Thymus (tissue), 11 donors: ENCODE results near the gene ZC3H18. TPM values are rescaled to one million over a fixed set of nuclear protein-coding genes. Genes with fewer than 3 reads are reported as not detected.
A peak's percentile ranks its signal among the peaks of the same experiment; 100 is the strongest.

ENCODE experiments used
- DNase-seq, 9 donors: peaks; one replicate each; pipeline ENCODE4 v3.0.0-alpha.2; 2013; ENCODE audit warnings: low spot score in 9 of 9, low read depth in 6 of 9, missing footprints in 1 of 9
- H3K27ac ChIP-seq, 2 donors: one replicate each; pipeline ENCODE4 v1.5.1; 2013; ENCODE audit warnings: control low read depth in 1 of 2, low read depth in 1 of 2, low read length in 1 of 2, mild to moderate bottlenecking in 1 of 2, moderate library complexity in 1 of 2
- H3K27me3 ChIP-seq, 2 donors: one replicate each; pipeline ENCODE4 v1.5.1; 2013; ENCODE audit warnings: low read length in 1 of 2; ENCODE audit not compliant: control insufficient read depth in 2 of 2, insufficient read depth in 1 of 2
- H3K36me3 ChIP-seq, 2 donors: one replicate each; pipeline ENCODE4 v1.5.1; 2013; ENCODE audit warnings: low read length in 1 of 2, mild to moderate bottlenecking in 1 of 2, moderate library complexity in 1 of 2; ENCODE audit not compliant: control insufficient read depth in 2 of 2, insufficient read depth in 2 of 2
- H3K4me1 ChIP-seq, 2 donors: one replicate each; pipeline ENCODE4 v1.5.1; 2013; ENCODE audit warnings: low read length in 2 of 2; ENCODE audit not compliant: control insufficient read depth in 2 of 2, insufficient read depth in 2 of 2
- H3K4me3 ChIP-seq, 2 donors: one replicate each; pipeline ENCODE4 v1.5.1; 2013; ENCODE audit warnings: low read length in 2 of 2, control low read depth in 1 of 2, mild to moderate bottlenecking in 1 of 2
- H3K9me3 ChIP-seq, 2 donors: one replicate each; pipeline ENCODE4 v1.5.1; 2013; ENCODE audit warnings: low read length in 1 of 2, mild to moderate bottlenecking in 1 of 2; ENCODE audit not compliant: control insufficient read depth in 2 of 2, insufficient read depth in 1 of 2
- WGBS: extraction: QIAGEN DNeasy Blood & Tissue Kit; methylation state at CpG from one replicate; pipeline ENCODE4 v1.1.7; 2013; 5-methylcytosine and 5-hydroxymethylcytosine counted together
- polyA plus RNA-seq: library from polyadenylated mRNA; stranded (reverse); fragments of 200-250 nt; gene quantifications from one replicate; pipeline ENCODE4 v1.2.3, GENCODE V29; 2013
- total RNA-seq: library from RNA; stranded (reverse); fragments of 120-200 nt; gene quantifications from one replicate; pipeline ENCODE4 v1.2.4, GENCODE V29; 2013
- donor health status: healthy.

Gene ZC3H18
- total and polyA plus RNA-seq, 2 donors: 11.2 to 28.9 TPM

GRCh38 chr16:88554711-88555264, 15.4 kb upstream of the ZC3H18 start:
- Histone ChIP-seq H3K4me3 (no peak overlapping the region), H3K36me3 (no peaks in the 10 kb centered on the region), H3K9me3 (peaks cover 0 to 11% of the 10 kb centered on the region in 2 donors), H3K4me1 (peaks cover 15 to 43% of the 10 kb centered on the region in 2 donors), H3K27me3 (peaks cover 0 to 17% of the 10 kb centered on the region in 2 donors), H3K27ac (no peak overlapping the region)
- no peak for DNase-seq
- WGBS: 96% methylated on average over 15 of the region's 15 CpGs

- WGBS: 77% methylated on average over 15 of the region's 15 CpGs
- DNase-seq: no peak
- peaks cover 0 to 11% of the 10 kb centered on the region in 2 donors for H3K9me3 ChIP-seq
- H3K36me3 ChIP-seq: no peaks in the 10 kb centered on the region
- H3K27me3 ChIP-seq: peaks cover 0 to 15% of the 10 kb centered on the region in 2 donors
- no peak overlapping the region for H3K27ac ChIP-seq
- H3K4me3 ChIP-seq: no peak overlapping the region
- H3K4me1 ChIP-seq: peaks cover 10 to 36% of the 10 kb centered on the region in 2 donors
Observed at GRCh38 chr16:88556294-88556988, 13.8 kb upstream of the ZC3H18 start.

GRCh38 chr16:88558457-88559442, 11.5 kb upstream of the ZC3H18 start:
- Histone ChIP-seq H3K36me3 (no peaks in the 10 kb centered on the region), H3K9me3 (peaks cover 0 to 11% of the 10 kb centered on the region in 2 donors), H3K4me1 (peaks cover 0 to 16% of the 10 kb centered on the region in 2 donors), H3K4me3 (no peak overlapping the region), H3K27me3 (peaks cover 0 to 15% of the 10 kb centered on the region in 2 donors), H3K27ac (no peak overlapping the region)
- 71% methylated on average over 45 of the region's 45 CpGs for WGBS
- DNase-seq: peak in 1 of 9 donors; percentile 36

GRCh38 chr16:88560714-88561484, 9.3 kb upstream of the ZC3H18 start:
- Histone ChIP-seq H3K27ac (no peak overlapping the region), H3K4me1 (peaks cover 0 to 3% of the 10 kb centered on the region in 2 donors), H3K9me3 (peaks cover 0 to 9% of the 10 kb centered on the region in 2 donors), H3K36me3 (no peaks in the 10 kb centered on the region), H3K27me3 (peaks cover 0 to 15% of the 10 kb centered on the region in 2 donors), H3K4me3 (no peak overlapping the region)
- 74% methylated on average over 22 of the region's 22 CpGs for WGBS
- peak in 1 of 9 donors; percentile 43 for DNase-seq

GRCh38 chr16:88561485-88562359, 8.5 kb upstream of the ZC3H18 start:
- 37% methylated on average over 23 of the region's 24 CpGs for WGBS
- H3K36me3 ChIP-seq: no peaks in the 10 kb centered on the region
- peaks cover 0 to 13% of the 10 kb centered on the region in 2 donors for H3K27me3 ChIP-seq
- H3K4me3 ChIP-seq: no peak overlapping the region
- DNase-seq: peak in 1 of 9 donors; percentile 49
- peaks cover 0 to under 1% of the 10 kb centered on the region in 2 donors for H3K9me3 ChIP-seq
- peaks cover 0 to 3% of the 10 kb centered on the region in 2 donors for H3K4me1 ChIP-seq
- H3K27ac ChIP-seq: no peak overlapping the region

GRCh38 chr16:88566158-88566557, 4.0 kb upstream of the ZC3H18 start:
- Histone ChIP-seq H3K27ac (no peak overlapping the region), H3K9me3 (peaks cover 0 to 8% of the 10 kb centered on the region in 2 donors), H3K4me3 (no peak overlapping the region), H3K27me3 (peaks cover 0 to 4% of the 10 kb centered on the region in 2 donors), H3K4me1 (peaks cover 4 to 15% of the 10 kb centered on the region in 2 donors), H3K36me3 (no peaks in the 10 kb centered on the region)
- DNase-seq: no peak
- 91% methylated on average over 6 of the region's 6 CpGs for WGBS

GRCh38 chr16:88568710-88569613, 1.2 kb upstream of the ZC3H18 start:
- Histone ChIP-seq H3K27ac (no peak overlapping the region), H3K4me1 (peaks cover 12 to 20% of the 10 kb centered on the region in 2 donors), H3K27me3 (no peaks in the 10 kb centered on the region), H3K4me3 (peak overlapping the region; percentile 66), H3K9me3 (peaks cover 0 to 8% of the 10 kb centered on the region in 2 donors), H3K36me3 (peaks cover 12 to 13% of the 10 kb centered on the region in 2 donors)
- WGBS: 91% methylated on average over 18 of the region's 18 CpGs
- DNase-seq: no peak
